Choroid plexus epithelial cell (primary cell): Measurements from ENCODE around the gene MATN4.

Experiments
- DNase-seq: peaks from one replicate; pipeline ENCODE4 v3.0.0-alpha.2; 2010; ENCODE audit warnings: low read depth
- H3K4me3 ChIP-seq: 2 replicates; pipeline ENCODE4 v1.5.1; 2011; ENCODE audit warnings: low read depth, mild to moderate bottlenecking, control low read depth, low read length, moderate library complexity
- TF ChIP-seq, protein P1 (sequence below): conservative IDR thresholded peaks from 2 replicates; pipeline ENCODE4 v1.5.1; 2011; ENCODE audit warnings: low read depth, mild to moderate bottlenecking, control low read depth, inconsistent platforms, low read length, moderate library complexity

MATN4 gene

DNA sequence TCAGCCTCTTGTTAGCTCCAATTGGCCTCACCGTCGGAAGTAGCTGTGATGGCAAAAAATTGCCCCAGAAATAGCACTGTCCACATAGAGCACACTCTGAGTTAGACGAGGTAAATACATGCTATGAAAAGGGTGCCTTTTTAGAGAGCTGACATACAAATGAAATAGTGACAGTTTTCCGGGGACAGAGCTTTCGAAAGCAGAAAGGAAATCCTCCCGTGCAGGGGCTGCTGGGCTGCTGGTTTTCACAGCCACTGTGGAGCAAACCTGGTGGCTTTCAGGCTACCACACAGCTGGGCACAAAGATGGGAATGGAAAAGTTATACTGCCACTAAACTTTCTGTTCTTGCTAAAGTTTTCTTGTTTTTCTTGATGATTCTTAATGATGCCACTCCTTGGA is 62.0 kb downstream of the MATN4 start:
- TF ChIP-seq, protein P1, sequence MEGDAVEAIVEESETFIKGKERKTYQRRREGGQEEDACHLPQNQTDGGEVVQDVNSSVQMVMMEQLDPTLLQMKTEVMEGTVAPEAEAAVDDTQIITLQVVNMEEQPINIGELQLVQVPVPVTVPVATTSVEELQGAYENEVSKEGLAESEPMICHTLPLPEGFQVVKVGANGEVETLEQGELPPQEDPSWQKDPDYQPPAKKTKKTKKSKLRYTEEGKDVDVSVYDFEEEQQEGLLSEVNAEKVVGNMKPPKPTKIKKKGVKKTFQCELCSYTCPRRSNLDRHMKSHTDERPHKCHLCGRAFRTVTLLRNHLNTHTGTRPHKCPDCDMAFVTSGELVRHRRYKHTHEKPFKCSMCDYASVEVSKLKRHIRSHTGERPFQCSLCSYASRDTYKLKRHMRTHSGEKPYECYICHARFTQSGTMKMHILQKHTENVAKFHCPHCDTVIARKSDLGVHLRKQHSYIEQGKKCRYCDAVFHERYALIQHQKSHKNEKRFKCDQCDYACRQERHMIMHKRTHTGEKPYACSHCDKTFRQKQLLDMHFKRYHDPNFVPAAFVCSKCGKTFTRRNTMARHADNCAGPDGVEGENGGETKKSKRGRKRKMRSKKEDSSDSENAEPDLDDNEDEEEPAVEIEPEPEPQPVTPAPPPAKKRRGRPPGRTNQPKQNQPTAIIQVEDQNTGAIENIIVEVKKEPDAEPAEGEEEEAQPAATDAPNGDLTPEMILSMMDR = no peak
- H3K4me3 ChIP-seq = no peak overlapping the region
- no peak for DNase-seq
